ENCODE results near the gene MALRD1. TPM values are rescaled to one million over a fixed set of nuclear protein-coding genes. Genes with fewer than 3 reads are reported as not detected.

MALRD1 gene
- total RNA-seq, 4 donors from 2014 or later: 0.33 to 7.5 (median 1.1) TPM

- 90% methylated on average over 4 of the region's 4 CpGs for WGBS
- intact Hi-C loops (cut with DNase I): no loop called here
Measured at GRCh38 chr10:19144206-19144605, 95.6 kb downstream of the MALRD1 start.

GRCh38 chr10:19154375-19154774 is 105.8 kb downstream of the MALRD1 start:
- intact Hi-C loops (cut with DNase I): no loop called here
- H3K4me1 ChIP-seq: no peaks in the 10 kb centered on the region
- H3K36me3 ChIP-seq: no peaks in the 10 kb centered on the region
- 88% methylated on average over 4 of the region's 4 CpGs for WGBS
- DNase-seq (ENCODE audit: extremely low spot score): no peak
- H3K4me3 ChIP-seq: no peak overlapping the region
- no peaks in the 10 kb centered on the region for H3K9me3 ChIP-seq
- TF ChIP-seq EP300 (IDR thresholded peaks at IDR 0.05) (no peak), POLR2A (IDR thresholded peaks at IDR 0.05; ENCODE audit: low read depth) (no peak)
- no peaks in the 10 kb centered on the region for H3K27me3 ChIP-seq
- H3K27ac ChIP-seq (replicated peaks in 1 of 4): no peak overlapping the region

More at GRCh38 chr10:19144206-19144605, 95.6 kb downstream of the MALRD1 start:
- H3K36me3 ChIP-seq: no peaks in the 10 kb centered on the region
- H3K4me1 ChIP-seq: no peaks in the 10 kb centered on the region
- no peak overlapping the region for H3K4me3 ChIP-seq
- no peaks in the 10 kb centered on the region for H3K9me3 ChIP-seq
- no peak overlapping the region for H3K27ac ChIP-seq (replicated peaks in 1 of 4)
- no peak for DNase-seq (ENCODE audit: extremely low spot score)
- no peaks in the 10 kb centered on the region for H3K27me3 ChIP-seq
- TF ChIP-seq EP300 (IDR thresholded peaks at IDR 0.05) (no peak), POLR2AphosphoS5 (IDR thresholded peaks at IDR 0.05) (no peak), CTCF (IDR thresholded peaks at IDR 0.05) (no peak)

- no peak overlapping the region for H3K27ac ChIP-seq (replicated peaks in 1 of 4)
- no peaks in the 10 kb centered on the region for H3K4me1 ChIP-seq
- no peaks in the 10 kb centered on the region for H3K27me3 ChIP-seq
- TF ChIP-seq CTCF (IDR thresholded peaks at IDR 0.05): no peak
- no peak for TF ChIP-seq POLR2A (IDR thresholded peaks at IDR 0.05; ENCODE audit: low read depth)
- no peak for TF ChIP-seq EP300 (IDR thresholded peaks at IDR 0.05)
- TF ChIP-seq POLR2AphosphoS5 (IDR thresholded peaks at IDR 0.05): no peak
- 58% methylated on average over 2 of the region's 2 CpGs for WGBS
- no peak for DNase-seq (ENCODE audit: extremely low spot score)
- intact Hi-C loops (cut with DNase I): no loop called here
- no peaks in the 10 kb centered on the region for H3K9me3 ChIP-seq
- no peak overlapping the region for H3K4me3 ChIP-seq
- no peaks in the 10 kb centered on the region for H3K36me3 ChIP-seq
Measured at GRCh38 chr10:19158358-19158757, 109.8 kb downstream of the MALRD1 start.

GRCh38 chr10:19158870-19159269 is 110.3 kb downstream of the MALRD1 start:
- Histone ChIP-seq H3K4me1 (no peaks in the 10 kb centered on the region), H3K36me3 (no peaks in the 10 kb centered on the region), H3K27me3 (no peaks in the 10 kb centered on the region), H3K9me3 (no peaks in the 10 kb centered on the region), H3K4me3 (no peak overlapping the region), H3K27ac (replicated peaks in 1 of 4) (no peak overlapping the region)
- intact Hi-C loops (cut with DNase I): no loop called here
- no peak for DNase-seq (ENCODE audit: extremely low spot score)
- TF ChIP-seq POLR2A (IDR thresholded peaks at IDR 0.05; ENCODE audit: low read depth) (no peak), EP300 (IDR thresholded peaks at IDR 0.05) (no peak), POLR2AphosphoS5 (IDR thresholded peaks at IDR 0.05) (no peak), CTCF (IDR thresholded peaks at IDR 0.05) (no peak)
- WGBS: 83% methylated on average over 3 of the region's 3 CpGs

- WGBS: 95% methylated on average over 1 of the region's 1 CpG
- no peak for DNase-seq (ENCODE audit: extremely low spot score)
- no peak overlapping the region for H3K27ac ChIP-seq (replicated peaks in 1 of 4)
- no peak for TF ChIP-seq POLR2A (IDR thresholded peaks at IDR 0.05; ENCODE audit: low read depth)
- no peak for TF ChIP-seq CTCF (IDR thresholded peaks at IDR 0.05)
- TF ChIP-seq EP300 (IDR thresholded peaks at IDR 0.05): no peak
- no peak for TF ChIP-seq POLR2AphosphoS5 (IDR thresholded peaks at IDR 0.05)
- no peak overlapping the region for H3K4me3 ChIP-seq
- no peaks in the 10 kb centered on the region for H3K9me3 ChIP-seq
- H3K27me3 ChIP-seq: no peaks in the 10 kb centered on the region
- intact Hi-C loops (cut with DNase I): no loop called here
- no peaks in the 10 kb centered on the region for H3K4me1 ChIP-seq
- no peaks in the 10 kb centered on the region for H3K36me3 ChIP-seq
Measured at GRCh38 chr10:19164461-19164860, 115.9 kb downstream of the MALRD1 start.
